ENCODE results near the gene ELP4.

GRCh38 chr11:31651208-31651607, 141.6 kb downstream of the ELP4 start:
- TF ChIP-seq, protein P1, sequence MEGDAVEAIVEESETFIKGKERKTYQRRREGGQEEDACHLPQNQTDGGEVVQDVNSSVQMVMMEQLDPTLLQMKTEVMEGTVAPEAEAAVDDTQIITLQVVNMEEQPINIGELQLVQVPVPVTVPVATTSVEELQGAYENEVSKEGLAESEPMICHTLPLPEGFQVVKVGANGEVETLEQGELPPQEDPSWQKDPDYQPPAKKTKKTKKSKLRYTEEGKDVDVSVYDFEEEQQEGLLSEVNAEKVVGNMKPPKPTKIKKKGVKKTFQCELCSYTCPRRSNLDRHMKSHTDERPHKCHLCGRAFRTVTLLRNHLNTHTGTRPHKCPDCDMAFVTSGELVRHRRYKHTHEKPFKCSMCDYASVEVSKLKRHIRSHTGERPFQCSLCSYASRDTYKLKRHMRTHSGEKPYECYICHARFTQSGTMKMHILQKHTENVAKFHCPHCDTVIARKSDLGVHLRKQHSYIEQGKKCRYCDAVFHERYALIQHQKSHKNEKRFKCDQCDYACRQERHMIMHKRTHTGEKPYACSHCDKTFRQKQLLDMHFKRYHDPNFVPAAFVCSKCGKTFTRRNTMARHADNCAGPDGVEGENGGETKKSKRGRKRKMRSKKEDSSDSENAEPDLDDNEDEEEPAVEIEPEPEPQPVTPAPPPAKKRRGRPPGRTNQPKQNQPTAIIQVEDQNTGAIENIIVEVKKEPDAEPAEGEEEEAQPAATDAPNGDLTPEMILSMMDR (IDR thresholded peaks at IDR 0.05; ENCODE audit: borderline replicate concordance, extremely low read depth, low read length, poor library complexity, severe bottlenecking): no peak
- TF ChIP-seq EZH2 (IDR thresholded peaks at IDR 0.05; ENCODE audit: borderline replicate concordance, low read depth, low read length, severe bottlenecking): no peak
